ENCODE data around the gene RRM1.
A peak's percentile ranks its signal among the peaks of the same experiment; 100 is the strongest.
"Not testable (repeated sequence)": the region's sequence is repeated elsewhere in the genome, so short reads cannot be mapped to it uniquely, and the experiment has no call there.

RRM1 gene

DNA sequence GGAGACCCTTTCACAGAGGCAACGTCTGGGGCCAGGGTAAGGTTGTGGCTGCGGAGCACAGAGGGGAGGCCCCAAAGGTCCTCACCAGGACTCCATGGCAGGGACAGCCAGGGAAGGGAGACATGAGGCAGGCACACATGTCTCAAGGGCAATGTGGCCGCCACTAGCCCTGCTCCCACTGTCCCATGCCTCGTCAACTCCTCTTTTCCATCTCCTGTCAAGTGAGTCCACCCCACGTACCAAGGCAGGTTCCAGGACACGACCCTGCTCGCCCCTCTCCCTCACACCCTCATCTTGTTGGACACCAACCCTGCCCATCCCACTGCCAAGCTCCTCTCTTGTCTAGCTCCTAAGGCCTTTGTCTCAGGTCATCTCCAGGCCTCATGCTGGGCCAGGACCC is 73.2 kb downstream of the RRM1 start:
- TF ChIP-seq, protein P1, sequence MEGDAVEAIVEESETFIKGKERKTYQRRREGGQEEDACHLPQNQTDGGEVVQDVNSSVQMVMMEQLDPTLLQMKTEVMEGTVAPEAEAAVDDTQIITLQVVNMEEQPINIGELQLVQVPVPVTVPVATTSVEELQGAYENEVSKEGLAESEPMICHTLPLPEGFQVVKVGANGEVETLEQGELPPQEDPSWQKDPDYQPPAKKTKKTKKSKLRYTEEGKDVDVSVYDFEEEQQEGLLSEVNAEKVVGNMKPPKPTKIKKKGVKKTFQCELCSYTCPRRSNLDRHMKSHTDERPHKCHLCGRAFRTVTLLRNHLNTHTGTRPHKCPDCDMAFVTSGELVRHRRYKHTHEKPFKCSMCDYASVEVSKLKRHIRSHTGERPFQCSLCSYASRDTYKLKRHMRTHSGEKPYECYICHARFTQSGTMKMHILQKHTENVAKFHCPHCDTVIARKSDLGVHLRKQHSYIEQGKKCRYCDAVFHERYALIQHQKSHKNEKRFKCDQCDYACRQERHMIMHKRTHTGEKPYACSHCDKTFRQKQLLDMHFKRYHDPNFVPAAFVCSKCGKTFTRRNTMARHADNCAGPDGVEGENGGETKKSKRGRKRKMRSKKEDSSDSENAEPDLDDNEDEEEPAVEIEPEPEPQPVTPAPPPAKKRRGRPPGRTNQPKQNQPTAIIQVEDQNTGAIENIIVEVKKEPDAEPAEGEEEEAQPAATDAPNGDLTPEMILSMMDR (IDR thresholded peaks at IDR 0.05; ENCODE audit: borderline replicate concordance, control extremely low read depth, extremely low read depth, insufficient read depth, missing control alignments), result no peak
- no peak for DNase-seq (ENCODE audit: low spot score)
- in situ Hi-C loops (cut with MboI; ENCODE audit: low sequenced_read_pairs, unreplicated experiment), result no loop called here

DNA sequence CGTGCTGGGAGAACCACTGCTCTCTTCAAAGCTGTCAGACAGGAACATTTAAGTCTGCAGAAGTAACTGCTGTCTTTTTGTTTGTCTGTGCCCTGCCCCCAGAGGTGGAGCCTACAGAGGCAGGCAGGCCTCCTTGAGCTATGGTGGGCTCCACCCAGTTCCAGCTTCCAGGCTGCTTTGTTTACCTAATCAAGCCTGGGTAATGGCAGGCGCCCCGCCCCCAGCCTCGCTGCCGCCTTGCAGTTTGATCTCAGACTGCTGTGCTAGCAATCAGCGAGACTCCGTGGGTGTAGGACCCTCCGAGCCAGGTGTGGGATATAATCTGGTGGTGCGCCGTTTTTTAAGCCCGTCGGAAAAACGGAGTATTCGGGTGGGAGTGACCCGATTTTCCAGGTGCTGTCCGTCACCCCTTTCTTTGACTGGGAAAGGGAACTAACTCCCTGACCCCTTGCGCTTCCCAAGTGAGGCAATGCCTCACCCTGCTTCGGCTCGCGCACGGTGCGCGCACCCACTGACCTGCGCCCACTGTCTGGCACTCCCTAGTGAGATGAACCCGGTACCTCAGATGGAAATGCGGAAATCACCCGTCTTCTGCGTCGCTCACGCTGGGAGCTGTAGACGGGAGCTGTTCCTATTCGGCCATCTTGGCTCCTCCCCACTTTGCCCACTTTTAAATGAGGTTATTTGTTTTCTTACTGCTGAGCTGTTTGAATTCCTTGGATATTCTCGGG is 81.2 kb downstream of the RRM1 start:
- DNase-seq (ENCODE audit: low spot score); in situ Hi-C loops (cut with MboI; ENCODE audit: low sequenced_read_pairs, unreplicated experiment): not testable (repeated sequence)

DNA sequence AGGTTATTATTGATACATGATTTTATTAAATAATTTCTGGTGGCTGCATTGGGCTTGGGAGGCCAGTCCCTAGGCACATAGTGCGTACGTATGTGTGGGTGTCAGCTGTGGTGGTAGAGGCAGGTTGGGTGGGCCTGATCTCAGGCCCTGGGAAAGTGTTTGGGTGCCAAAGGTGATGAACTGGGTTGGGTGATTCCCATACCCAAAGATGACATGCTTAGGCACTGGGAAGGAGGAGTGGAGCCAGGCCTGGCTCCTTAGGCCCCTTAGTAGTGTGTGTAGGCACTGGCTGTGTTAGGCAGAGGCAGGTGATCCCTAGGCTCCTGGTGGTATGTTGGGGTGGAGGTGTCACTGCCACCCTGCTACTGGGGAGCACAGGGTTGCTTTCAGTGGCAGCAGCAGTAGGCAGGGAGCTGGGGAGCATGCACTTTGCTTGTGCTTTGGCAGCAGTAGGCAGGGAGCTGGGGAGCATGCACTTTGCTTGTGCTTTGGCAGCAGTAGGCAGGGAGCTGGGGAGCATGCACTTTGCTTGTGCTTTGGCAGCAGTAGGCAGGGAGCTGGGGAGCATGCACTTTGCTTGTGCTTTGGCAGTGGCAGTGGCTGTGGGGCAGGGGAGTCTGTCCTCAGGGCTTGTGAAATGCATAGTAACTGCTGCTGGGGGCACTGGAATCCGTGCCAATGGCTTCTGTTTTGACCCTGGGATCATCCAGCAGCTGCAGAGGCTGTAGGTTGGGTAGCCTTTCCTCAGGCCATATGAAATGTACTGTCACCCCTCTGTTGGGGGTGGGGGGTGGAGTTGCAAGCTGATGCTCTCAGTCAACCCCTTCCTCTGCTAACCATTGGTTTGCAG is 84.4 kb downstream of the RRM1 start:
- DNase-seq (ENCODE audit: low spot score), result no peak
- in situ Hi-C loops (cut with MboI; ENCODE audit: low sequenced_read_pairs, unreplicated experiment), result no loop called here

DNA sequence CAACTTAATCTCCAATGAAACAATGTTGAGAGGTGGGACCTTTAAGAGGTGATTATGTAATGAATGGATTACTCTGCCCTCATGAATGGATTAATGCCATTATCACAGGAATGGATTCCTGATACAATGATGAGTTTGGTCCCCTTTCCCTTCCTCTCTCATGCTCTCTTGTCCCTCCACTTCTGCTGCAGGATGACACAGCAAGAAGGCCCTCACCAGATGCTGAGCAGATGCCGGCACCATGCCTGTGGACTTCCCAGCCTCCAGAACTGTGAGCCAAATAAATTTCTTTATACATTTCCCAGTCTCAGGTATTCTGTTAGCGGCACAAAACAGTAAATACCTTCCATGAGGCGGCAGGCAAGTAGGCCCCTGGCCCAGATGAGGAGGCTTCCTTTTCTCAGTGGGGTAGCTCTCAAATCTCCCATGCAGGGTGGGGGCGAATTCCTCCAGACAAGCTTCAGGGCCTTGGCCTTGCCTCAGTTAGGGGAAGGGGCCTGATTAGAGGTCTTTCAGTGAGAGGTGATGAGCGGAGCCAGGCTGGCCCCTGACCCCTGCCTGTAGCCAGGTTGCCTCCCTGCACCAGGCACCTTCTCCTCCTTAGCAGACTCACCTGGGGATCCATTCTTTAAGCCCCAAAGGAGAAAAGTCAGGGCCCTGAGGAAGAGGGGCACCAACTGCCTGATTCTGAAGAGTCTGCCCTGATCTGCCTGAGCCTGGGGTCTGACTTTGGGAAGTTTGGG is 86.0 kb downstream of the RRM1 start:
- TF ChIP-seq, protein P1 (IDR thresholded peaks at IDR 0.05; ENCODE audit: borderline replicate concordance, control extremely low read depth, extremely low read depth, insufficient read depth, missing control alignments), result no peak
- DNase-seq (ENCODE audit: low spot score), result no peak
- in situ Hi-C loops (cut with MboI; ENCODE audit: low sequenced_read_pairs, unreplicated experiment), result loop anchor here (10.0 kb wide), 1 partner anchor 364 kb away; the partner anchor contains the start of gene OR52M1

More for the DNA sequence above, 84.4 kb downstream of the RRM1 start:
- TF ChIP-seq, protein P1 (IDR thresholded peaks at IDR 0.05; ENCODE audit: borderline replicate concordance, control extremely low read depth, extremely low read depth, insufficient read depth, missing control alignments), result no peak

DNA sequence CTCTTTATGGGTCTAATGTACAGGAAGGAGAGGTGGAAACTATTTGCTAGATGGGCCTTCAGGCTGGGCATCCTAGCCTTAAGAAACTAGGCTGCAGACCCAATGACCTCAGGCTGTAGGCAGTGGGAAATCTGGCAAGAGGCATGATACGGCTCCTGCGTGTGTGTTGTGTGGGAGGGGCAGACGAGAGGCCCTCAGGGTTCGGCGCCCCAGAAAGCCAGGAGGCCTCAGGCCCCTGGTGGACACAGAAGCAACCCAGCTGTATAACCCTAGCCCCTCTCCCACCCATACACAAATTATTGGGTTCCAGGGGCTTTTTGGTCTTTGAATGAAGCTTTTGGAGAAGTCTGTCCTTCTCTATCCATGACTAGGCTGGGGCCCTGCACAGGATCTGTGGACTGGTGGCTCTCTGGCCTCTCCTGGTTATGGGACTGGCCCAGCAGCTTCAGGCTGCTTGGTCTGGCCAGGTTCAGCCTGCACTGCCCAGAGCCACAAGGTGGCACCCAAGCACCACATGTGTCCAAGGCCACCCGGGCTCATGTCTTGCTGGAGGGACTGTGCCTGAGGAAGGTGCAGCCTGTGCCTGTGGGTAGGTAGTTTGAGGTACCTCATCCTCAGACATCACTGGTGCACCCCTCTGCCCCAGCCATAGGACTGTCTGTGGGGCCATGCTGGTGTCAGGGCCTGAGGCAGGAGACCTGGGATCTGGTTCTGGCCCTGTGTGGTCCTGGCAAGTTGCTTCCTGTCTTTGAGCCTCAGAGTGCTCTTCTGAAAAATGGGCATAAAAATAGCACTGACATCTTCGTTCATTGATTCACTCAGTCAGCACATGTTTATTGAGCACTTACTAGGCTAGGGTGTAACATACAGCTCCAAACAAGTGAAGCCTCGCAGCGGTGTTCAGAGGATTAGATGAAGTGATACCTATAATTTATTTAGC is 87.5 kb downstream of the RRM1 start:
- DNase-seq (ENCODE audit: low spot score), result peak; percentile 76
- in situ Hi-C loops (cut with MboI; ENCODE audit: low sequenced_read_pairs, unreplicated experiment), result loop anchor here (10.0 kb wide), 1 partner anchor 363 kb away; the partner anchor contains the start of gene OR52M1
- TF ChIP-seq, protein P1 (IDR thresholded peaks at IDR 0.05; ENCODE audit: borderline replicate concordance, control extremely low read depth, extremely low read depth, insufficient read depth, missing control alignments), result peak; percentile 86

DNA sequence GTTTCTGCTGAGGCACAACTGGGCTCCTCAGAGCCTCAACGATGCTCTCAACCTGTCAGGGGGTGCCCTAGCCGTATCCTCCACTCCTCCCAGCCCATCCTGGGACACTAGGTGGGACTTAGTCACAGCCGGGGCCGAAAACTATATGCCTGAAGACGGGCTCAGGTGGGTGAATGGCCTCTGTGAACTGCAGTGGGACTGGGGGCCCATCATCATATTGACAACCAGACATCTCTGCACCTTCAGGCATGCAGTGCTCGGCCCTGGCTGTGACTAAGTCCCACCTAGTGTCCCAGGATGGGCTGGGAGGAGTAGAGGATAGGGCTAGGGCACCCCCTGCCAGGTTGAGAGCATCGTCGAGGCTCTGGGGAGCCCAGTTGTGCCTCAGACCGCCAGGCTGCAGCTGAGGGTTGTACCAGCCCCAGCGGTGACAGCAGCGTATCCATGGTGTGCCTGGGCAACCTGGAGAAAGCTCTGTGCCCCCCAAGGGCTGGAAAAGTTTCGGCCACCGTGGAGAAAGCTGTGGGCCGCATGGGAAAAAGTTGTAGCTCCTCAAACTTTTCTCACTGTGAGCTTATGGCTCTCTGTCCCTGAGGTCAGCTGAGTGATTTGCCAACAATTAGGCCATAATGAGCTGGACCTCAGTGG is 88.9 kb downstream of the RRM1 start:
- no peak for DNase-seq (ENCODE audit: low spot score)
- in situ Hi-C loops (cut with MboI; ENCODE audit: low sequenced_read_pairs, unreplicated experiment), result loop anchor here (10.0 kb wide), 1 partner anchor 361 kb away; the partner anchor contains the start of gene OR52M1
- TF ChIP-seq, protein P1 (IDR thresholded peaks at IDR 0.05; ENCODE audit: borderline replicate concordance, control extremely low read depth, extremely low read depth, insufficient read depth, missing control alignments), result no peak

Data from GM13976 (cell line).